ENCODE data around the gene ALK. TPM values are rescaled to one million over a fixed set of nuclear protein-coding genes. Genes with fewer than 3 reads are reported as not detected.

Gene ALK
- polyA plus RNA-seq, 1 experiment = not detected

- POLR2A ChIA-PET = interaction anchor here (0.8 kb wide), 1 partner anchor 63 kb away, joined by 3 read pairs; no protein-coding TSS in a partner anchor
- H3K27me3 ChIP-seq (ENCODE audit: control insufficient read depth, insufficient read depth, low read length) = no peaks in the 10 kb centered on the region
- DNase-seq (ENCODE audit: low read depth, low spot score) = peak; percentile 58
- CTCF ChIA-PET = no interaction called here
- no peak for TF ChIP-seq CTCF (IDR thresholded peaks at IDR 0.05; ENCODE audit: low read depth, low read length)
- H3K4me3 ChIP-seq (ENCODE audit: low read depth, low read length) = no peak overlapping the region
- peak overlapping the region; percentile 63 for H3K27ac ChIP-seq (ENCODE audit: low read depth, low read length)
- no peaks in the 10 kb centered on the region for H3K9me3 ChIP-seq (ENCODE audit: control insufficient read depth, insufficient read depth, low read length)
These were observed 398.3 kb downstream of the ALK start for GRCh38 chr2:29522951-29523669.

- Histone ChIP-seq H3K27ac (ENCODE audit: low read depth, low read length) (no peak overlapping the region), H3K9me3 (ENCODE audit: control insufficient read depth, insufficient read depth, low read length) (no peaks in the 10 kb centered on the region), H3K27me3 (ENCODE audit: control insufficient read depth, insufficient read depth, low read length) (no peaks in the 10 kb centered on the region), H3K4me3 (ENCODE audit: low read depth, low read length) (no peak overlapping the region)
- POLR2A ChIA-PET = no interaction called here
- no peak for TF ChIP-seq CTCF (IDR thresholded peaks at IDR 0.05; ENCODE audit: low read depth, low read length)
- CTCF ChIA-PET = no interaction called here
- no peak for DNase-seq (ENCODE audit: low read depth, low spot score)
These were observed 401.4 kb downstream of the ALK start for GRCh38 chr2:29520001-29520400.

GRCh38 chr2:29519338-29519925 is 402.0 kb downstream of the ALK start:
- H3K27ac ChIP-seq (ENCODE audit: low read depth, low read length) = peak overlapping the region; percentile 12
- H3K9me3 ChIP-seq (ENCODE audit: control insufficient read depth, insufficient read depth, low read length) = no peaks in the 10 kb centered on the region
- CTCF ChIA-PET = no interaction called here
- no peak for TF ChIP-seq CTCF (IDR thresholded peaks at IDR 0.05; ENCODE audit: low read depth, low read length)
- DNase-seq (ENCODE audit: low read depth, low spot score) = peak; percentile 54
- no peaks in the 10 kb centered on the region for H3K27me3 ChIP-seq (ENCODE audit: control insufficient read depth, insufficient read depth, low read length)
- POLR2A ChIA-PET = no interaction called here
- no peak overlapping the region for H3K4me3 ChIP-seq (ENCODE audit: low read depth, low read length)

- Histone ChIP-seq H3K9me3 (ENCODE audit: control insufficient read depth, insufficient read depth, low read length) (no peaks in the 10 kb centered on the region), H3K27ac (ENCODE audit: low read depth, low read length) (peak overlapping the region; percentile 54), H3K4me3 (ENCODE audit: low read depth, low read length) (no peak overlapping the region), H3K27me3 (ENCODE audit: control insufficient read depth, insufficient read depth, low read length) (no peaks in the 10 kb centered on the region)
- no peak for DNase-seq (ENCODE audit: low read depth, low spot score)
- ChIA-PET CTCF (interaction anchor here (1.5 kb wide), 1 partner anchor 13 kb away, joined by 4 read pairs; no protein-coding TSS in a partner anchor), POLR2A (interaction anchor here (0.6 to 1.0 kb wide), 2 partner anchors 9 to 24 kb away, joined by 3 read pairs; no protein-coding TSS in a partner anchor)
- TF ChIP-seq CTCF (IDR thresholded peaks at IDR 0.05; ENCODE audit: low read depth, low read length) = no peak
These were observed 402.6 kb downstream of the ALK start for GRCh38 chr2:29518646-29519337.
